Breast epithelium (tissue), 3 donors: Measurements from ENCODE around the gene SPATA33.

Experiments
- POLR2A ChIP-seq: fragments of 450-650 bp; IDR thresholded peaks from one replicate; pipeline ENCODE4 v1.6.1; 2016; ENCODE audit warnings: antibody characterized with exemption, mild to moderate bottlenecking, moderate library complexity
- POLR2AphosphoS5 ChIP-seq, 3 donors: sonication (generic); formaldehyde crosslinking; IDR thresholded peaks; one replicate each; pipeline ENCODE4 v1.6.1; 2017; ENCODE audit warnings: antibody characterized with exemption in 3 of 3
- TF ChIP-seq, protein P1 (sequence below), 3 donors: fragments of 450-650 bp; IDR thresholded peaks; one replicate each; pipeline ENCODE4 v1.5.1; 2016 to 2017; ENCODE audit warnings: antibody characterized with exemption in 3 of 3, mild to moderate bottlenecking in 3 of 3, moderate library complexity in 3 of 3

DNA sequence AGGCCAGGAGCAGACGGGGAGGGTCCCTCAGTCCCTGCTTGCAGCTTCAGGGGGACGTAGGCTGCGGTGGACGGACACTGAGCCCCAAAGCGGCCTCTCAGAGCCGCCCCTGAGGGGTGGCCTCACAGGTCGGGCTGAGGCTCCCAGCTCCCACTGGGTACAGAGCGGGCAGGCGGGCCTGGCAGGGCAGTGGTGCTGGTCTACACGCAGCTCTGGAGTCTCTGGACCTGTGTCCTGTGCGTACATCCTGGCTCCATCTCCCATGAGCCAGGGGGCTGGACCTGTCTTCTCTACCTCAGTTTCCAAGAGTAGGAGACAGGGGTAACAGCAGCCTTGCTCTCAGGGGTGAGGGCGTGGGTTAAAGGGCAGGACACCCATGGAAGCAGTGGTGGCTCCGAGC, 42.5 kb upstream of the SPATA33 start:
- TF ChIP-seq, protein P1, sequence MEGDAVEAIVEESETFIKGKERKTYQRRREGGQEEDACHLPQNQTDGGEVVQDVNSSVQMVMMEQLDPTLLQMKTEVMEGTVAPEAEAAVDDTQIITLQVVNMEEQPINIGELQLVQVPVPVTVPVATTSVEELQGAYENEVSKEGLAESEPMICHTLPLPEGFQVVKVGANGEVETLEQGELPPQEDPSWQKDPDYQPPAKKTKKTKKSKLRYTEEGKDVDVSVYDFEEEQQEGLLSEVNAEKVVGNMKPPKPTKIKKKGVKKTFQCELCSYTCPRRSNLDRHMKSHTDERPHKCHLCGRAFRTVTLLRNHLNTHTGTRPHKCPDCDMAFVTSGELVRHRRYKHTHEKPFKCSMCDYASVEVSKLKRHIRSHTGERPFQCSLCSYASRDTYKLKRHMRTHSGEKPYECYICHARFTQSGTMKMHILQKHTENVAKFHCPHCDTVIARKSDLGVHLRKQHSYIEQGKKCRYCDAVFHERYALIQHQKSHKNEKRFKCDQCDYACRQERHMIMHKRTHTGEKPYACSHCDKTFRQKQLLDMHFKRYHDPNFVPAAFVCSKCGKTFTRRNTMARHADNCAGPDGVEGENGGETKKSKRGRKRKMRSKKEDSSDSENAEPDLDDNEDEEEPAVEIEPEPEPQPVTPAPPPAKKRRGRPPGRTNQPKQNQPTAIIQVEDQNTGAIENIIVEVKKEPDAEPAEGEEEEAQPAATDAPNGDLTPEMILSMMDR (IDR thresholded peaks at IDR 0.05) = no peak
- TF ChIP-seq POLR2A (no peak), POLR2AphosphoS5 (IDR thresholded peaks at IDR 0.05) (no peak)
